GM12878 (cell line): ENCODE measurements around the gene TMBIM6.
"Not testable (repeated sequence)": the region's sequence is repeated elsewhere in the genome, so short reads cannot be mapped to it uniquely, and the experiment has no call there.

Source experiments
- EP300 ChIP-seq, 2 experiments: fragments of 150-350 bp in 1 of 2; IDR thresholded peaks; 2 replicates each; pipeline ENCODE4 v1.6.1; 2011 to 2012; ENCODE audit warnings: low read depth in 2 of 2, low read length in 2 of 2, borderline replicate concordance in 1 of 2, improper control_type of control experiment in 1 of 2, inconsistent platforms in 1 of 2; ENCODE audit not compliant: control insufficient read depth in 1 of 2
- HCFC1 ChIP-seq: fragments of 150-350 bp; IDR thresholded peaks from 2 replicates; pipeline ENCODE4 v1.6.1; 2014; ENCODE audit warnings: low read length
- NFYB ChIP-seq: IDR thresholded peaks from 2 replicates; pipeline ENCODE4 v1.6.1; 2011; ENCODE audit warnings: low read depth, mild to moderate bottlenecking, low read length, improper control_type of control experiment, moderate library complexity; ENCODE audit not compliant: insufficient read depth
- POLR2A ChIP-seq: IDR thresholded peaks from 2 replicates; pipeline ENCODE4 v1.6.1; 2011; ENCODE audit warnings: low read depth, mild to moderate bottlenecking, low read length
- POLR2AphosphoS5 ChIP-seq: IDR thresholded peaks from 2 replicates; pipeline ENCODE4 v1.6.1; 2011; ENCODE audit warnings: mild to moderate bottlenecking, low read length, inconsistent platforms
- RAD21 ChIP-seq: IDR thresholded peaks from 2 replicates; pipeline ENCODE4 v1.6.1; 2011; ENCODE audit warnings: mild to moderate bottlenecking, low read depth, low read length, moderate library complexity; ENCODE audit not compliant: insufficient read depth
- RFX5 ChIP-seq: IDR thresholded peaks from 2 replicates; pipeline ENCODE4 v1.6.1; 2011; ENCODE audit warnings: low read depth, low read length, improper control_type of control experiment
- SIN3A ChIP-seq: IDR thresholded peaks from 2 replicates; pipeline ENCODE4 v1.6.1; 2012; ENCODE audit warnings: low read depth, low read length, improper control_type of control experiment
- SMC3 ChIP-seq: IDR thresholded peaks from 2 replicates; pipeline ENCODE4 v1.6.1; 2011; ENCODE audit warnings: low read length, improper control_type of control experiment, borderline replicate concordance
- STAT3 ChIP-seq: IDR thresholded peaks from 2 replicates; pipeline ENCODE4 v1.6.1; 2011; ENCODE audit warnings: low read depth, low read length, improper control_type of control experiment
- TARDBP ChIP-seq: IDR thresholded peaks from 2 replicates; pipeline ENCODE4 v1.6.1; 2016; ENCODE audit warnings: borderline replicate concordance
- TF ChIP-seq, protein P1 (sequence below), 3 experiments: IDR thresholded peaks in 2 of 3; conservative IDR thresholded peaks in 1 of 3; 2 replicates each; pipeline ENCODE4 v1.5.1; 2011; ENCODE audit warnings: low read depth in 3 of 3, low read length in 3 of 3, mild to moderate bottlenecking in 3 of 3, control low read depth in 2 of 3, moderate library complexity in 2 of 3, inconsistent platforms in 1 of 3, mixed read lengths in 1 of 3; ENCODE audit not compliant: control insufficient read depth in 2 of 3, insufficient read depth in 1 of 3; ENCODE audit errors: extremely low read depth in 1 of 3
- TF ChIP-seq, protein P2 (sequence below): IDR thresholded peaks from 2 replicates; pipeline ENCODE4 v1.6.1; 2011; ENCODE audit warnings: low read depth, low read length, improper control_type of control experiment, borderline replicate concordance
- TF ChIP-seq, protein P3 (sequence below): fragments of 450-650 bp; IDR thresholded peaks from 2 replicates; pipeline ENCODE4 v1.6.1; 2017; ENCODE audit warnings: mild to moderate bottlenecking, low read depth, inconsistent platforms; ENCODE audit not compliant: poor library complexity, severe bottlenecking

DNA sequence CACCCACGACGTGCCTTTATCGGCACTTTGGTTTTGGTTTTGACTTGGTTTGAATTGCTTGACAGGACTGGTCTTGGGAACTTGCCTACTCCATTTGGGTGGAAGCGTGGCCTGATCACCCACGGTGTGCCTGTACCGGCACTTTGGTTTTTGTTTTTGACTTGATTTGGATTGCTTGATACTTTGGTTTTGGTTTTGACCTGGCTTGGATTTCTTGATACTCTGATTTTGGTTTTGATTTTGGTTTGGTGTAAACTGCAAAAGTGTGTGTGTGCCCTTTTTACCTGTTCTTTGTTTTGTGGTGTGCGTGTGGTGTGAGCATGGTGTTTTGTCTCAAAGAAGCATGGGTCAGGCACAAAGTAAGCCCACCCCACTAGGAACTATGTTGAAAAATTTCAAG, 6.5 kb upstream of the TMBIM6 start:
- TF ChIP-seq, protein P1, sequence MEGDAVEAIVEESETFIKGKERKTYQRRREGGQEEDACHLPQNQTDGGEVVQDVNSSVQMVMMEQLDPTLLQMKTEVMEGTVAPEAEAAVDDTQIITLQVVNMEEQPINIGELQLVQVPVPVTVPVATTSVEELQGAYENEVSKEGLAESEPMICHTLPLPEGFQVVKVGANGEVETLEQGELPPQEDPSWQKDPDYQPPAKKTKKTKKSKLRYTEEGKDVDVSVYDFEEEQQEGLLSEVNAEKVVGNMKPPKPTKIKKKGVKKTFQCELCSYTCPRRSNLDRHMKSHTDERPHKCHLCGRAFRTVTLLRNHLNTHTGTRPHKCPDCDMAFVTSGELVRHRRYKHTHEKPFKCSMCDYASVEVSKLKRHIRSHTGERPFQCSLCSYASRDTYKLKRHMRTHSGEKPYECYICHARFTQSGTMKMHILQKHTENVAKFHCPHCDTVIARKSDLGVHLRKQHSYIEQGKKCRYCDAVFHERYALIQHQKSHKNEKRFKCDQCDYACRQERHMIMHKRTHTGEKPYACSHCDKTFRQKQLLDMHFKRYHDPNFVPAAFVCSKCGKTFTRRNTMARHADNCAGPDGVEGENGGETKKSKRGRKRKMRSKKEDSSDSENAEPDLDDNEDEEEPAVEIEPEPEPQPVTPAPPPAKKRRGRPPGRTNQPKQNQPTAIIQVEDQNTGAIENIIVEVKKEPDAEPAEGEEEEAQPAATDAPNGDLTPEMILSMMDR (IDR thresholded peaks at IDR 0.05 in 2 of 3, conservative IDR thresholded peaks at IDR 0.05 in 1 of 3; ENCODE audit: control insufficient read depth in 2 of 3, extremely low read depth in 1 of 3, insufficient read depth in 1 of 3, low read depth in 3 of 3, low read length in 3 of 3), result not testable (repeated sequence)
- TF ChIP-seq NFYB; POLR2A; EP300 (IDR thresholded peaks at IDR 0.05; ENCODE audit: borderline replicate concordance in 1 of 2, control insufficient read depth in 1 of 2, low read depth in 2 of 2, low read length in 2 of 2); HCFC1; TARDBP; STAT3; RAD21; POLR2AphosphoS5; SMC3; SIN3A; RFX5: not testable (repeated sequence)
- TF ChIP-seq, protein P2, sequence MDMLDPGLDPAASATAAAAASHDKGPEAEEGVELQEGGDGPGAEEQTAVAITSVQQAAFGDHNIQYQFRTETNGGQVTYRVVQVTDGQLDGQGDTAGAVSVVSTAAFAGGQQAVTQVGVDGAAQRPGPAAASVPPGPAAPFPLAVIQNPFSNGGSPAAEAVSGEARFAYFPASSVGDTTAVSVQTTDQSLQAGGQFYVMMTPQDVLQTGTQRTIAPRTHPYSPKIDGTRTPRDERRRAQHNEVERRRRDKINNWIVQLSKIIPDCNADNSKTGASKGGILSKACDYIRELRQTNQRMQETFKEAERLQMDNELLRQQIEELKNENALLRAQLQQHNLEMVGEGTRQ, result not testable (repeated sequence)
- TF ChIP-seq, protein P3, sequence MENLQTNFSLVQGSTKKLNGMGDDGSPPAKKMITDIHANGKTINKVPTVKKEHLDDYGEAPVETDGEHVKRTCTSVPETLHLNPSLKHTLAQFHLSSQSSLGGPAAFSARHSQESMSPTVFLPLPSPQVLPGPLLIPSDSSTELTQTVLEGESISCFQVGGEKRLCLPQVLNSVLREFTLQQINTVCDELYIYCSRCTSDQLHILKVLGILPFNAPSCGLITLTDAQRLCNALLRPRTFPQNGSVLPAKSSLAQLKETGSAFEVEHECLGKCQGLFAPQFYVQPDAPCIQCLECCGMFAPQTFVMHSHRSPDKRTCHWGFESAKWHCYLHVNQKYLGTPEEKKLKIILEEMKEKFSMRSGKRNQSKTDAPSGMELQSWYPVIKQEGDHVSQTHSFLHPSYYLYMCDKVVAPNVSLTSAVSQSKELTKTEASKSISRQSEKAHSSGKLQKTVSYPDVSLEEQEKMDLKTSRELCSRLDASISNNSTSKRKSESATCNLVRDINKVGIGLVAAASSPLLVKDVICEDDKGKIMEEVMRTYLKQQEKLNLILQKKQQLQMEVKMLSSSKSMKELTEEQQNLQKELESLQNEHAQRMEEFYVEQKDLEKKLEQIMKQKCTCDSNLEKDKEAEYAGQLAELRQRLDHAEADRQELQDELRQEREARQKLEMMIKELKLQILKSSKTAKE, result not testable (repeated sequence)
